Upper lobe of left lung (tissue), 4 donors: Measurements from ENCODE around the gene ADARB1.

ENCODE experiments used
- EP300 ChIP-seq, 4 donors: sonication (generic); formaldehyde crosslinking; IDR thresholded peaks; one replicate each; pipeline ENCODE4 v1.5.1; 2017; ENCODE audit warnings: antibody characterized with exemption in 4 of 4, control low read depth in 2 of 4
- POLR2A ChIP-seq, 4 donors: fragments of 450-650 bp; IDR thresholded peaks; one replicate each; pipeline ENCODE4 v1.5.1; 2016 to 2017; ENCODE audit warnings: antibody characterized with exemption in 4 of 4, mild to moderate bottlenecking in 2 of 4

- TF ChIP-seq POLR2A (IDR thresholded peaks at IDR 0.05): no peak
- TF ChIP-seq EP300 (IDR thresholded peaks at IDR 0.05): no peak
Measured at GRCh38 chr21:45258466-45258865, 184.1 kb downstream of the ADARB1 start.
